H1 (cell line): ENCODE data around the gene DSCAM. TPM values are rescaled to one million over a fixed set of nuclear protein-coding genes. Genes with fewer than 3 reads are reported as not detected.

Experiments
- CTCF ChIA-PET: fragments of 300-600 bp; sonication (Branson Sonifier 250); formaldehyde crosslinking; loops from one replicate; lab custom pipeline; 2021; ENCODE audit not compliant: partially characterized antibody; lab: Charles Lee
- POLR2A ChIA-PET: fragments of 300-600 bp; sonication (Branson Sonifier 250); formaldehyde crosslinking; loops from one replicate; lab custom pipeline; 2021; ENCODE audit warnings: inconsistent platforms; ENCODE audit not compliant: partially characterized antibody; lab: Charles Lee
- DNase-seq, 2 experiments: peaks; one replicate each; pipeline versions ENCODE4 v3.0.0 to v3.0.0-alpha.2; 2010 to 2022; ENCODE audit warnings: low spot score in 2 of 2, low read depth in 1 of 2, mixed read lengths in 1 of 2
- FAIRE-seq: peaks from 2 replicates; lab custom pipeline; 2011; peaks lifted over from hg19 to GRCh38; lab: Jason Lieb, UNC
- H2AFZ ChIP-seq: 2 replicates; pipeline ENCODE4 v1.8.1; 2012; ENCODE audit warnings: low read length, inconsistent platforms
- H2AK5ac ChIP-seq: 2 replicates; pipeline ENCODE4 v1.6.1; 2013; ENCODE audit warnings: low read depth, low read length
- H2BK120ac ChIP-seq: replicated peaks from 2 replicates; pipeline ENCODE3; 2013; ENCODE audit warnings: low read depth, low read length, inconsistent platforms
- H2BK12ac ChIP-seq: 2 replicates; pipeline ENCODE4 v1.6.1; 2013; ENCODE audit warnings: low read depth, low read length
- H2BK15ac ChIP-seq: 2 replicates; pipeline ENCODE4 v1.6.1; 2013; ENCODE audit warnings: low read length
- H2BK20ac ChIP-seq: 2 replicates; pipeline ENCODE4 v1.6.1; 2013; ENCODE audit warnings: low read length
- H2BK5ac ChIP-seq: 2 replicates; pipeline ENCODE4 v1.6.1; 2013; ENCODE audit warnings: low read depth, low read length
- H3K14ac ChIP-seq: 2 replicates; pipeline ENCODE4 v1.6.1; 2013; ENCODE audit warnings: inconsistent platforms; ENCODE audit not compliant: insufficient read length
- H3K18ac ChIP-seq: 2 replicates; pipeline ENCODE4 v1.6.1; 2013; ENCODE audit warnings: low read length; ENCODE audit errors: extremely low read depth
- H3K23ac ChIP-seq: 2 replicates; pipeline ENCODE4 v1.6.1; 2013; ENCODE audit warnings: inconsistent platforms; ENCODE audit not compliant: insufficient read length
- H3K23me2 ChIP-seq: 2 replicates; pipeline ENCODE4 v1.6.1; 2013; ENCODE audit warnings: low read depth, low read length
- H3K27ac ChIP-seq: 2 replicates; pipeline ENCODE4 v1.6.1; 2011; ENCODE audit warnings: low read depth, low read length, inconsistent platforms
- H3K27me3 ChIP-seq, 4 experiments: replicated peaks in 1 of 4; 1 replicate in 1 of 4; 2 replicates in 3 of 4; pipeline versions ENCODE4 v1.6.1 to v1.8.1; 2011 to 2013; ENCODE audit warnings: low read length in 3 of 4, mild to moderate bottlenecking in 3 of 4, inconsistent platforms in 2 of 4, mixed read lengths in 2 of 4, moderate library complexity in 1 of 4; ENCODE audit not compliant: control insufficient read depth in 3 of 4, insufficient read depth in 3 of 4; ENCODE audit errors: extremely low read depth in 1 of 4
- H3K36me3 ChIP-seq, 4 experiments: 2 replicates each; pipeline versions ENCODE4 v1.6.1 to v1.8.1; 2011 to 2013; ENCODE audit warnings: mild to moderate bottlenecking in 4 of 4, low read length in 3 of 4, moderate library complexity in 2 of 4, control low read depth in 1 of 4, inconsistent platforms in 1 of 4; ENCODE audit not compliant: insufficient read depth in 4 of 4, control insufficient read depth in 2 of 4
- H3K4ac ChIP-seq: replicated peaks from 2 replicates; pipeline ENCODE3; 2013; ENCODE audit warnings: low read length, low read depth, mixed read lengths, inconsistent platforms; ENCODE audit not compliant: insufficient read length
- H3K4me1 ChIP-seq, 4 experiments: replicated peaks in 1 of 4; 1 replicate in 1 of 4; 2 replicates in 3 of 4; pipeline versions ENCODE4 v1.6.1 to v1.8.1; 2011 to 2013; ENCODE audit warnings: low read length in 3 of 4, inconsistent platforms in 2 of 4, mixed read lengths in 1 of 4; ENCODE audit not compliant: insufficient read depth in 4 of 4, control insufficient read depth in 3 of 4
- H3K4me2 ChIP-seq, 2 experiments: 2 replicates each; pipeline versions ENCODE4 v1.6.1 to v1.8.1; 2011 to 2013; ENCODE audit warnings: low read depth in 2 of 2, low read length in 2 of 2, control low read depth in 1 of 2, inconsistent platforms in 1 of 2, mild to moderate bottlenecking in 1 of 2; ENCODE audit not compliant: insufficient read depth in 1 of 2
- H3K4me3 ChIP-seq, 4 experiments: fragments of 200-600, 300-600 bp in 1 of 4; sonication (generic), shearing (Covaris generic), sonication (Bioruptor Twin) in 1 of 4; 2 replicates each; pipeline versions ENCODE4 v1.5.1 to v1.8.1; 2011 to 2016; ENCODE audit warnings: low read length in 4 of 4, low read depth in 3 of 4, control low read depth in 2 of 4, inconsistent platforms in 2 of 4, mild to moderate bottlenecking in 2 of 4, mixed read lengths in 1 of 4, moderate library complexity in 1 of 4; ENCODE audit not compliant: insufficient read depth in 2 of 4; ENCODE audit errors: extremely low read depth in 1 of 4
- H3K56ac ChIP-seq: replicated peaks from 2 replicates; pipeline ENCODE3; 2013; ENCODE audit warnings: low read depth, mild to moderate bottlenecking, mixed read lengths, low read length, inconsistent platforms; ENCODE audit not compliant: insufficient read length
- H3K79me1 ChIP-seq: 2 replicates; pipeline ENCODE4 v1.6.1; 2013; ENCODE audit warnings: low read depth, low read length, control low read depth
- H3K79me2 ChIP-seq, 2 experiments: 2 replicates each; pipeline versions ENCODE4 v1.6.1 to v1.8.1; 2012 to 2013; ENCODE audit warnings: low read length in 2 of 2, mild to moderate bottlenecking in 2 of 2, inconsistent platforms in 1 of 2; ENCODE audit not compliant: insufficient read depth in 2 of 2, control insufficient read depth in 1 of 2
- H3K9ac ChIP-seq, 4 experiments: replicated peaks in 1 of 4; 1 replicate in 1 of 4; 2 replicates in 3 of 4; pipeline versions ENCODE4 v1.6.1 to v1.8.1; 2011 to 2013; ENCODE audit warnings: low read depth in 3 of 4, low read length in 3 of 4, control low read depth in 2 of 4, mild to moderate bottlenecking in 2 of 4, moderate library complexity in 2 of 4, inconsistent platforms in 1 of 4; ENCODE audit errors: extremely low read depth in 1 of 4
- H3K9me3 ChIP-seq, 2 experiments: 2 replicates each; pipeline versions ENCODE4 v1.6.1 to v1.8.1; 2012 to 2013; ENCODE audit warnings: mild to moderate bottlenecking in 2 of 2, moderate library complexity in 2 of 2, control low read depth in 1 of 2, inconsistent platforms in 1 of 2, low read depth in 1 of 2, low read length in 1 of 2, mixed read lengths in 1 of 2; ENCODE audit not compliant: insufficient read depth in 2 of 2
- H4K20me1 ChIP-seq, 2 experiments: replicated peaks in 1 of 2; 2 replicates each; pipeline versions ENCODE3 to v1.8.1; 2011 to 2013; ENCODE audit warnings: inconsistent platforms in 2 of 2, low read length in 2 of 2, mild to moderate bottlenecking in 1 of 2; ENCODE audit not compliant: insufficient read depth in 2 of 2, control insufficient read depth in 1 of 2
- H4K5ac ChIP-seq: 2 replicates; pipeline ENCODE4 v1.6.1; 2013; ENCODE audit warnings: low read length, low read depth, mixed read lengths, inconsistent platforms; ENCODE audit not compliant: insufficient read length
- H4K8ac ChIP-seq: 2 replicates; pipeline ENCODE4 v1.8.0; 2013; ENCODE audit warnings: mild to moderate bottlenecking, moderate library complexity, low read length, inconsistent platforms; ENCODE audit not compliant: insufficient read depth; ENCODE audit errors: extremely low read depth
- H4K91ac ChIP-seq: replicated peaks from 2 replicates; pipeline ENCODE3; 2013; ENCODE audit warnings: low read length, mixed read lengths, inconsistent platforms; ENCODE audit not compliant: insufficient read length
- JUN ChIP-seq: IDR thresholded peaks from 2 replicates; pipeline ENCODE4 v1.6.1; 2011; ENCODE audit warnings: low read depth, mild to moderate bottlenecking, improper control_type of control experiment, low read length
- RAD21 ChIP-seq, 2 experiments: IDR thresholded peaks in 1 of 2; conservative IDR thresholded peaks in 1 of 2; 2 replicates each; pipeline ENCODE4 v1.6.1; 2011; ENCODE audit warnings: low read depth in 2 of 2, low read length in 2 of 2, improper control_type of control experiment in 1 of 2, inconsistent platforms in 1 of 2, mild to moderate bottlenecking in 1 of 2, moderate library complexity in 1 of 2
- RFX5 ChIP-seq: IDR thresholded peaks from 2 replicates; pipeline ENCODE4 v1.6.1; 2011; ENCODE audit warnings: low read depth, low read length, improper control_type of control experiment, borderline replicate concordance
- WGBS, 2 experiments: shearing (Covaris generic) in 1 of 2; methylation state at CpG; one replicate each; pipeline versions ENCODE4 v1.1.6 to v1.1.7; 2013 to 2015; ENCODE audit warnings: low lambda C conversion rate in 2 of 2, mixed read lengths in 2 of 2, inconsistent platforms in 1 of 2, low coverage in 1 of 2, missing lambda C conversion rate in 1 of 2; ENCODE audit not compliant: insufficient replicate concordance in 2 of 2, insufficient coverage in 1 of 2, insufficient read length in 1 of 2; ENCODE audit errors: extremely low coverage in 1 of 2, missing lambda C conversion rate in 1 of 2; 5-methylcytosine and 5-hydroxymethylcytosine counted together
- polyA plus RNA-seq, 7 experiments: library from polyadenylated mRNA; depleted of rRNA in 3 of 7; stranded (reverse) in 5 of 7; unstranded in 2 of 7; fragments of >200 nt in 5 of 7; fragments of 200-250 nt in 2 of 7; gene quantifications; 1 replicate in 5 of 7; 2 replicates in 1 of 7; 4 replicates in 1 of 7; pipeline versions ENCODE4 v1.2.1 to v1.2.3, GENCODE V29; 2011 to 2013; ENCODE audit warnings: missing spikeins in 2 of 7, mixed read lengths in 2 of 7
- total RNA-seq: library from RNA; stranded (reverse); fragmentation: NEBNext Ultra II Directional; extraction: Animal tissue kit (Norgen Biotek cat#: 25700); gene quantifications from 2 replicates; pipeline ENCODE4 v1.2.1, GENCODE V29; 2021

The DSCAM gene
- total and polyA plus RNA-seq, 2 of the 8 experiments (the other 6 are each of a cell fraction or from before 2014, with no cell fraction given), result 0.02 to 0.15 TPM

- Histone ChIP-seq H4K20me1 (no peaks in the 10 kb centered on the region), H4K91ac (no peak overlapping the region), H2BK5ac (no peak overlapping the region), H2AK5ac (no peak overlapping the region), H3K14ac (no peak overlapping the region), H3K4me1 (peaks cover 0 to 8% (median 6%) of the 10 kb centered on the region in 4 experiments; a peak in 3 of 7 replicates), H2BK120ac (no peak overlapping the region), H4K5ac (no peak overlapping the region), H3K79me2 (no peaks in the 10 kb centered on the region), H3K36me3 (no peaks in the 10 kb centered on the region), H3K23ac (no peak overlapping the region), H2AFZ (no peak overlapping the region), H2BK12ac (no peak overlapping the region), H3K18ac (no peak overlapping the region), H3K9ac (no peak overlapping the region), H3K4ac (no peak overlapping the region), H3K9me3 (no peaks in the 10 kb centered on the region), H3K4me2 (no peak overlapping the region), H2BK20ac (no peak overlapping the region), H3K56ac (no peak overlapping the region), H3K79me1 (no peaks in the 10 kb centered on the region), H3K27me3 (no peaks in the 10 kb centered on the region), H3K27ac (no peak overlapping the region), H4K8ac (no peak overlapping the region), H3K23me2 (no peaks in the 10 kb centered on the region), H3K4me3 (no peak overlapping the region), H2BK15ac (no peak overlapping the region)
- WGBS, 2 experiments, result 94% methylated on average over 12 of the region's 12 CpGs; no CpG with 5 or more reads in 1 of the 2 experiments
- no peak for TF ChIP-seq RFX5
- TF ChIP-seq JUN, result no peak
- TF ChIP-seq RAD21 (IDR thresholded peaks at IDR 0.05 in 1 of 2, conservative IDR thresholded peaks at IDR 0.05 in 1 of 2; ENCODE audit: low read depth in 2 of 2, low read length in 2 of 2), result no peak
- POLR2A ChIA-PET, result no interaction called here
- no peak for DNase-seq
- CTCF ChIA-PET, result interaction anchor here (1.2 kb wide), 1 partner anchor 13 kb away, joined by 3 read pairs; no protein-coding TSS in a partner anchor
- no peak for FAIRE-seq
Observed at GRCh38 chr21:40276001-40276400, 571.0 kb downstream of the DSCAM start.
